Thyroid gland (tissue), 4 donors: Measurements from ENCODE around the gene PLEKHA4. TPM values are rescaled to one million over a fixed set of nuclear protein-coding genes. Genes with fewer than 3 reads are reported as not detected.
"Not testable (repeated sequence)": the region's sequence is repeated elsewhere in the genome, so short reads cannot be mapped to it uniquely, and the experiment has no call there.

Experiments used
- DNase-seq, 2 donors: peaks; one replicate each; pipeline ENCODE4 v3.0.0-alpha.2; 2019
- H3K27ac ChIP-seq, 3 donors: fragments of 200-600 bp; sonication (generic); 1 replicate in 2 of 3; 2 replicates in 1 of 3; pipeline ENCODE4 v1.5.1; 2016 to 2019; ENCODE audit warnings: mild to moderate bottlenecking in 1 of 3, moderate library complexity in 1 of 3
- H3K27me3 ChIP-seq: fragments of 200-600 bp; sonication (generic); one replicate; pipeline ENCODE4 v1.5.1; 2019
- H3K36me3 ChIP-seq, 2 donors: fragments of 200-600 bp; sonication (generic); one replicate each; pipeline ENCODE4 v1.5.1; 2016 to 2019
- H3K4me1 ChIP-seq, 2 donors: fragments of 200-600 bp; sonication (generic); one replicate each; pipeline ENCODE4 v1.5.1; 2017 to 2019
- H3K4me3 ChIP-seq, 3 donors: fragments of 200-600 bp; sonication (generic); replicated peaks in 1 of 3; 1 replicate in 2 of 3; 2 replicates in 1 of 3; pipeline ENCODE4 v1.5.1; 2016; ENCODE audit warnings: mild to moderate bottlenecking in 1 of 3
- H3K9me3 ChIP-seq: fragments of 200-600 bp; sonication (generic); one replicate; pipeline ENCODE4 v1.5.1; 2017
- CTCF ChIP-seq, 6 experiments: fragments of 200-600 bp in 3 of 6; fragments of 450-650 bp in 3 of 6; sonication (generic) in 3 of 6; IDR thresholded peaks; one replicate each; pipeline ENCODE4 v1.5.1; 2016 to 2019; ENCODE audit warnings: antibody characterized with exemption in 6 of 6, mild to moderate bottlenecking in 2 of 6, inconsistent platforms in 1 of 6, moderate library complexity in 1 of 6
- POLR2A ChIP-seq, 2 donors: fragments of 450-650 bp; IDR thresholded peaks; one replicate each; pipeline ENCODE4 v1.6.1; 2017; ENCODE audit warnings: antibody characterized with exemption in 2 of 2, mild to moderate bottlenecking in 2 of 2, moderate library complexity in 1 of 2
- WGBS, 2 donors: methylation state at CpG; one replicate each; pipeline ENCODE4 v1.1.5; 2017; 5-methylcytosine and 5-hydroxymethylcytosine counted together
- intact Hi-C: fragments of 100-400 bp; cut with DNase I; formaldehyde crosslinking; loops from one replicate; pipeline ENCODE4 v1.15.1; 2023
- total RNA-seq, 4 donors: library from RNA; depleted of rRNA; stranded (reverse); fragments of >200 nt; gene quantifications; one replicate each; pipeline ENCODE4 v1.2.3, GENCODE V29; 2016

Gene PLEKHA4
- total RNA-seq, 4 donors from 2014 or later, result 15.2 to 21.8 (median 19.0) TPM

GRCh38 chr19:48887861-48888612 lies 19.6 kb upstream of the PLEKHA4 start:
- intact Hi-C loops, result no loop called here
- Histone ChIP-seq H3K27ac (no peak overlapping the region), H3K9me3 (no peaks in the 10 kb centered on the region), H3K4me3 (no peak overlapping the region), H3K36me3 (no peaks in the 10 kb centered on the region), H3K4me1 (no peaks in the 10 kb centered on the region), H3K27me3 (no peaks in the 10 kb centered on the region)
- no peak for TF ChIP-seq CTCF (IDR thresholded peaks at IDR 0.05)
- no peak for TF ChIP-seq POLR2A (IDR thresholded peaks at IDR 0.05)
- WGBS, 2 donors, result 84 to 91% methylated on average over 20 to 21 of the region's 21 CpGs
- no peak for DNase-seq

GRCh38 chr19:48883726-48884125 lies 15.3 kb upstream of the PLEKHA4 start:
- 94% methylated on average over 7 of the region's 7 CpGs for WGBS, 2 donors
- intact Hi-C loops, result no loop called here
- no peak for DNase-seq

GRCh38 chr19:48881741-48882657 lies 13.6 kb upstream of the PLEKHA4 start:
- TF ChIP-seq POLR2A (IDR thresholded peaks at IDR 0.05) (no peak), CTCF (IDR thresholded peaks at IDR 0.05) (no peak)
- Histone ChIP-seq H3K4me1 (peaks cover 0 to 4% of the 10 kb centered on the region in 2 donors), H3K27ac (no peak overlapping the region), H3K27me3 (no peaks in the 10 kb centered on the region), H3K36me3 (no peaks in the 10 kb centered on the region), H3K4me3 (no peak overlapping the region), H3K9me3 (no peaks in the 10 kb centered on the region)
- intact Hi-C loops, result no loop called here
- no peak for DNase-seq
- WGBS, 2 donors, result 72 to 86% methylated on average over 30 of the region's 30 CpGs

More at GRCh38 chr19:48883726-48884125, 15.3 kb upstream of the PLEKHA4 start:
- H3K4me1 ChIP-seq, result no peaks in the 10 kb centered on the region
- no peaks in the 10 kb centered on the region for H3K27me3 ChIP-seq
- H3K4me3 ChIP-seq, result no peak overlapping the region
- TF ChIP-seq POLR2A (IDR thresholded peaks at IDR 0.05) (no peak), CTCF (IDR thresholded peaks at IDR 0.05) (no peak)
- no peaks in the 10 kb centered on the region for H3K9me3 ChIP-seq
- H3K27ac ChIP-seq, result no peak overlapping the region
- H3K36me3 ChIP-seq, result no peaks in the 10 kb centered on the region

- H3K9me3 ChIP-seq, H3K4me3 ChIP-seq, H3K27me3 ChIP-seq, H3K27ac ChIP-seq, intact Hi-C loops, DNase-seq: not testable (repeated sequence)
- 76 to 79% methylated on average over 9 of the region's 9 CpGs for WGBS, 2 donors
- Histone ChIP-seq H3K4me1 (peaks cover 14 to 25% of the 10 kb centered on the region in 2 donors), H3K36me3 (peaks cover 9 to 14% of the 10 kb centered on the region in 2 donors)
These were observed 11.3 kb upstream of the PLEKHA4 start for GRCh38 chr19:48879696-48880095.

GRCh38 chr19:48879025-48879637 lies 10.7 kb upstream of the PLEKHA4 start:
- no peak for DNase-seq
- peaks cover 12 to 20% of the 10 kb centered on the region in 2 donors for H3K36me3 ChIP-seq
- intact Hi-C loops, result no loop called here

More at GRCh38 chr19:48879025-48879637, 10.7 kb upstream of the PLEKHA4 start:
- Histone ChIP-seq H3K4me3 (no peak overlapping the region), H3K27me3 (no peaks in the 10 kb centered on the region), H3K4me1 (peaks cover 20 to 30% of the 10 kb centered on the region in 2 donors), H3K9me3 (no peaks in the 10 kb centered on the region), H3K27ac (peak overlapping the region in 1 of 3 donors; percentile 1)
- WGBS, 2 donors, result 90 to 93% methylated on average over 13 of the region's 13 CpGs
- no peak for TF ChIP-seq CTCF (IDR thresholded peaks at IDR 0.05)
- no peak for TF ChIP-seq POLR2A (IDR thresholded peaks at IDR 0.05)
